NCI-H2196 treated with DMSO at 0.1 percent for 48 hours (cell line): ENCODE measurements around the gene HSPA1B.
"Not testable (repeated sequence)": the region's sequence is repeated elsewhere in the genome, so short reads cannot be mapped to it uniquely, and the experiment has no call there.

Experiments used
- DNase-seq: peaks from one replicate; lab custom pipeline; 2025; ENCODE audit not compliant: unreplicated experiment; lab: John Stamatoyannopoulos, UW

HSPA1B gene

GRCh38 chr6:31827286-31828079 lies at the start of gene HSPA1B:
TSS of gene HSPA1B (plus strand) at chr6:31827738. CDS start at chr6:31827951, 213 bp downstream.
- peak; percentile 99 for DNase-seq

- DNase-seq: no peak
Measured at GRCh38 chr6:31778193-31778592, 49.3 kb upstream of the HSPA1B start.

DNA sequence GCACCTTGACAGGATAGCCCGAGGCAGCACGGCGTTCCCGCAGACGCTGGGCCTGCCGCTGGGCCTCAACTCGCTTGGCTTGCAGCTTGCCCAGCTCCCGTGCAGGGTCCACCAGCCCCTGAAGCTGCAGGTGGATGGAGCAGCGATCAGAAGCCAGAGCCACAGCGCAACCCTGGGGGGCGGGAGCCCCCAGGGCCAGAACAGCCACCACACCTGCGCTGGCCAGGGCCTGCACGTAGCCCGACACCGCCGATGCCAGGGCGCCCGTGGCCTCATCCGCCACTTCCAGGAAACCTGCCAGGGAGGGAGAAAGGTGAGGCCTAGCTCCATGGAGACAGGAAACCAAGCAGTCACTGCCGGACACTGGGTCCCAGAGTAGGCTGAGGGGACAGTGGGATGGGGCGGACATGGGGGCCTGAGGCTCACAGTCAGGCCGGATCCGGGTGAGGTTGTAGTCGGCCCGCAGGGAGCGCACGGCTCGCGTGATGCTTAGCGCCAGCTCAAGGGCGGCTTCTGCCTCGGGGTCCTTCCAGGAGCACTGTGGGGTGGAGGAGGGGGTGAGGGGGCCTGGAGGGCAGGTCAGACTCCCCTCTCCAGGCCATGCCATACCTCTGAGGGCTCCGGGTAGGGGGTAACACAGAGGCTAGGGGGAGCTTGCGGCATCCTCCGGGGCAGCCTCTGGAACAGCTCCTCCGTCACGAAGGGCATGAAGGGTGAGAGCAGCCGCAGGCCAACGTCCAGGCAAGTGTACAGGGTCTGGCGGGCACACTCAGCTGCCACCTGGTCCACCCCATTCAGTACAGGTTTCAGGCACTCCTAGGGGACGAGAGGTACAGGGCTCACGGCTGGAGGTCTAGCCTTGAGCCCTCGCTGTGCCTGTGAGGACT lies 48.3 kb upstream of the HSPA1B start:
- no peak for DNase-seq

DNA sequence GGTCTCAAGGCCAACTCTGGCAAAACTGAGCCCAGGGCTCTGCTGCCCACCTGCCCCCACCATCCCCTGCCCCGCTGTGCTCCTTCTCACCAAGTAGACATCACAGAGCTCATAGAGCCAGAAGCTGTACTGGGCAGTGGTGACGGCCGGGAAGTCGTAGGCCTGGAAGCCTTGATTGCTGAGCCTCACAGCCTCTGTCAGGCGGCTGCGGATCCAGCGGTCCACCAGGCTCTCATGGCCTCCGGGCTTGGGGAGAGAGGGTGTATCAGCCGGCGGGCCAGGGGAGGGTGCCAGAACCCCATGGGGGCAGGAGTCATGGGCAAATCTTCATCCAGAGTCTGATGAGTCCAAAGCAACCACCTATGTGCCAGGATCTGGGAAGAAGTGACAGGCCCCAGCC lies 47.6 kb upstream of the HSPA1B start:
- no peak for DNase-seq

- no peak for DNase-seq
Measured at GRCh38 chr6:31780507-31781243, 46.9 kb upstream of the HSPA1B start.

- DNase-seq: no peak
Measured at GRCh38 chr6:31781244-31782125, 46.1 kb upstream of the HSPA1B start.

GRCh38 chr6:31782126-31782855 lies 45.2 kb upstream of the HSPA1B start:
- DNase-seq: no peak

- DNase-seq: no peak
Measured at GRCh38 chr6:31784098-31784925, 43.2 kb upstream of the HSPA1B start.

- DNase-seq: no peak
Measured at GRCh38 chr6:31785475-31785874, 42.1 kb upstream of the HSPA1B start.

- DNase-seq: no peak
Measured at GRCh38 chr6:31791324-31792089, 36.0 kb upstream of the HSPA1B start.

GRCh38 chr6:31792090-31792374 lies 35.5 kb upstream of the HSPA1B start:
- no peak for DNase-seq

- DNase-seq: no peak
Measured at GRCh38 chr6:31792761-31793171, 34.8 kb upstream of the HSPA1B start.

GRCh38 chr6:31793927-31794245 lies 33.7 kb upstream of the HSPA1B start:
- not testable (repeated sequence) for DNase-seq

GRCh38 chr6:31794294-31794865 lies 33.2 kb upstream of the HSPA1B start:
- DNase-seq: no peak

DNA sequence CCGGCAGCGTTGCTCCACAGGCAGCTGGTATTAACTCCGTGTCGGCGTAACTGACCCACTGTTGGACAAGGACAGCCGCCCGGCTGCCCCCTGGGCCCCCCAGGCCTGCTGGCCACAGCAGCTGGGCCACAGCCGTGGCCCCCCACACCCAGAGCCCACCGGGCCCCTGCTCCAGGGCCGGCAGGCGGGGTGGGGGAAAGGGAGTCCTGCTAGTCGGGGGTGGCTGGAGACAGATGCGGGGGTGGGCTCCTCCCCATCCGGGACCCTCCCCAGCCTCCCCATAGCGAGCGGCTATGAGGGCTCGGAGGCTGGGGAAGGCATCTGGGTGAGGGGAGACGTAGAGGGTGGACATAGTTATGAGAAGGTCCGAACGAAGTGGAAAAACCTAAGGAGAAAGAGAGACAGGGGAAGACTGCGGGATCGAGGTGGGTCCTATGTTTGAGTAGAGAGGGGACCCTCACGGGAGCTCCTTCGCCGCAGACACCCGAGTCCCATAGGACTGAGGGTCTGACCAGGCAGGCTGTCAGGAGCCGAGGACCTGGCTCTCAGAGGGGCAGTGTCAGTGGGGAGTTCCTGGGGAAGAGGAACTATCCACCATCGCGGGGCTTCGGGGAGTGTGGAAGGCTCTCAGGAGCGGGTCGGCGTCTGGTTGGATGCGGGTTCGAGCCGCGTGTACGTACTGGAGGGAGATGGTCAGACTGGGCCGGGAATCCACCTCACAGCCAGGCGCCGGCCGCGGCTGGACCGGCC lies 32.5 kb upstream of the HSPA1B start:
- DNase-seq: no peak

GRCh38 chr6:31795616-31796298 lies 31.8 kb upstream of the HSPA1B start, which contains the start of gene VARS1:
TSS of gene VARS1 (minus strand) at chr6:31795752. CDS start at chr6:31795217, 535 bp downstream.
- peak; percentile 84 for DNase-seq

- no peak for DNase-seq
Measured at GRCh38 chr6:31796993-31797385, 30.5 kb upstream of the HSPA1B start.
